NB4 (cell line): ENCODE measurements around the gene EVA1B.

Experiments used
- DNase-seq: peaks from one replicate; pipeline ENCODE4 v3.0.0; 2010; ENCODE audit warnings: low read depth
- H3K4me3 ChIP-seq: one replicate; pipeline ENCODE4 v1.5.1; 2011; ENCODE audit warnings: mild to moderate bottlenecking, low read depth, low read length, moderate library complexity
- MYC ChIP-seq: IDR thresholded peaks from 2 replicates; pipeline ENCODE4 v1.6.1; 2011; ENCODE audit warnings: low read depth, low read length
- POLR2A ChIP-seq: IDR thresholded peaks from 2 replicates; pipeline ENCODE4 v1.6.1; 2011; ENCODE audit warnings: mild to moderate bottlenecking; ENCODE audit not compliant: insufficient read length; ENCODE audit errors: extremely low read depth
- TF ChIP-seq, protein P1 (sequence below): IDR thresholded peaks from one replicate; pipeline ENCODE4 v1.5.1; 2012; ENCODE audit warnings: low read depth, low read length
- TF ChIP-seq, protein P2 (sequence below): IDR thresholded peaks from 2 replicates; pipeline ENCODE4 v1.6.1; 2011; ENCODE audit warnings: low read depth, low read length

Gene EVA1B

GRCh38 chr1:36339215-36339614 is 15.8 kb upstream of the EVA1B start:
- no peak for DNase-seq
- TF ChIP-seq POLR2A, result no peak
- TF ChIP-seq MYC, result no peak
- TF ChIP-seq, protein P1, sequence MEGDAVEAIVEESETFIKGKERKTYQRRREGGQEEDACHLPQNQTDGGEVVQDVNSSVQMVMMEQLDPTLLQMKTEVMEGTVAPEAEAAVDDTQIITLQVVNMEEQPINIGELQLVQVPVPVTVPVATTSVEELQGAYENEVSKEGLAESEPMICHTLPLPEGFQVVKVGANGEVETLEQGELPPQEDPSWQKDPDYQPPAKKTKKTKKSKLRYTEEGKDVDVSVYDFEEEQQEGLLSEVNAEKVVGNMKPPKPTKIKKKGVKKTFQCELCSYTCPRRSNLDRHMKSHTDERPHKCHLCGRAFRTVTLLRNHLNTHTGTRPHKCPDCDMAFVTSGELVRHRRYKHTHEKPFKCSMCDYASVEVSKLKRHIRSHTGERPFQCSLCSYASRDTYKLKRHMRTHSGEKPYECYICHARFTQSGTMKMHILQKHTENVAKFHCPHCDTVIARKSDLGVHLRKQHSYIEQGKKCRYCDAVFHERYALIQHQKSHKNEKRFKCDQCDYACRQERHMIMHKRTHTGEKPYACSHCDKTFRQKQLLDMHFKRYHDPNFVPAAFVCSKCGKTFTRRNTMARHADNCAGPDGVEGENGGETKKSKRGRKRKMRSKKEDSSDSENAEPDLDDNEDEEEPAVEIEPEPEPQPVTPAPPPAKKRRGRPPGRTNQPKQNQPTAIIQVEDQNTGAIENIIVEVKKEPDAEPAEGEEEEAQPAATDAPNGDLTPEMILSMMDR, result no peak
- TF ChIP-seq, protein P2, sequence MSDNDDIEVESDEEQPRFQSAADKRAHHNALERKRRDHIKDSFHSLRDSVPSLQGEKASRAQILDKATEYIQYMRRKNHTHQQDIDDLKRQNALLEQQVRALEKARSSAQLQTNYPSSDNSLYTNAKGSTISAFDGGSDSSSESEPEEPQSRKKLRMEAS, result no peak
- H3K4me3 ChIP-seq, result no peak overlapping the region

DNA sequence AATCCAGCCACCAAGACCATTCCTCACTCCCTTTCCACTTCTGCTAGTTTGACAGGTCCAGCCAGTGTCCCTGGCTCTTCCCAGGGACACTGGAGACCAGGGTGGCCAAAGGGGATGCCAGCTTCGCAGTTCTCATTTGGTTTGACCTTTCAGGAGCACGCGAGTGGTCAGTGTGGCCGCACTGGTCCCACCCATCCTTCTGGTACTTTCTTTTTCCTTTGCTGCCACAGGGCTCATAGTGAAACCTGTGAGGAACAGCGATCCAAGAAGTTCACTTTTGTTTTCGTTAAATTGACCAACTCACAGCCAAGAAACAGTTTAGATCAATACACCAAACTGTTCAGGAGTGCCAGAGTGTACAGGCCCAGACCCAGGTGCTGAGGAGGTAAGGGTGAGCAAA is 14.4 kb upstream of the EVA1B start:
- TF ChIP-seq POLR2A (no peak), MYC (no peak)
- TF ChIP-seq, protein P2, result no peak
- TF ChIP-seq, protein P1, result no peak
- no peak overlapping the region for H3K4me3 ChIP-seq
- no peak for DNase-seq

- H3K4me3 ChIP-seq, result no peak overlapping the region
- no peak for DNase-seq
- TF ChIP-seq MYC, result no peak
- TF ChIP-seq POLR2A, result no peak
- TF ChIP-seq, protein P1, result no peak
- TF ChIP-seq, protein P2, result no peak
These were observed 7.5 kb upstream of the EVA1B start for GRCh38 chr1:36330940-36331339.

GRCh38 chr1:36329817-36330216 is 6.4 kb upstream of the EVA1B start:
- no peak for DNase-seq
- TF ChIP-seq, protein P1, result no peak
- no peak for TF ChIP-seq MYC
- TF ChIP-seq, protein P2, result no peak
- no peak for TF ChIP-seq POLR2A

GRCh38 chr1:36328713-36329112 is 5.3 kb upstream of the EVA1B start:
- TF ChIP-seq MYC, result no peak
- TF ChIP-seq, protein P2, result peak; percentile 73
- DNase-seq, result peak; percentile 39

More at GRCh38 chr1:36329817-36330216, 6.4 kb upstream of the EVA1B start:
- H3K4me3 ChIP-seq, result no peak overlapping the region

DNA sequence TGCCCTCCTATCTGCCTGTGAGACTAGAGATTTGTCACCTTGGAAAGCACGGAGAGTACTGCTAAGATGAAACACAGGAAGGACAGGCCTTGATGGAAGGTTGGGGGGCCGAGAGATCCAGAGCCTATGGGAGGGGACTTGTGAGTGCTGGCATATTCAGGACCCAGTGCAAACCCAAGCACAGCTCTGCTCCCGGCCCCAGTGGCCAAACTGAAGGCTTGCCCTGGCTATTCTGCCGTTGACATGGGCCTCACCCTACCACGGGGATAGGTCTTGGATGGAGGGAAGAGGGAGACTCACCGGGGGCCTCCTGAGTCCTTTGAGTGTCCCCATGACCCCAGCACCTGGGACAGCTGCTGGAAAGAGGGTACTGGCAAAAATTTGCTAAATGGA is 4.6 kb upstream of the EVA1B start:
- no peak overlapping the region for H3K4me3 ChIP-seq
- no peak for TF ChIP-seq POLR2A
- no peak for TF ChIP-seq MYC
- TF ChIP-seq, protein P2, result no peak
- TF ChIP-seq, protein P1, result no peak
- no peak for DNase-seq

More at GRCh38 chr1:36328713-36329112, 5.3 kb upstream of the EVA1B start:
- H3K4me3 ChIP-seq, result no peak overlapping the region
